ENCODE data around the gene MED31.
"Not testable (repeated sequence)": the region's sequence is repeated elsewhere in the genome, so short reads cannot be mapped to it uniquely, and the experiment has no call there.

The MED31 gene

DNA sequence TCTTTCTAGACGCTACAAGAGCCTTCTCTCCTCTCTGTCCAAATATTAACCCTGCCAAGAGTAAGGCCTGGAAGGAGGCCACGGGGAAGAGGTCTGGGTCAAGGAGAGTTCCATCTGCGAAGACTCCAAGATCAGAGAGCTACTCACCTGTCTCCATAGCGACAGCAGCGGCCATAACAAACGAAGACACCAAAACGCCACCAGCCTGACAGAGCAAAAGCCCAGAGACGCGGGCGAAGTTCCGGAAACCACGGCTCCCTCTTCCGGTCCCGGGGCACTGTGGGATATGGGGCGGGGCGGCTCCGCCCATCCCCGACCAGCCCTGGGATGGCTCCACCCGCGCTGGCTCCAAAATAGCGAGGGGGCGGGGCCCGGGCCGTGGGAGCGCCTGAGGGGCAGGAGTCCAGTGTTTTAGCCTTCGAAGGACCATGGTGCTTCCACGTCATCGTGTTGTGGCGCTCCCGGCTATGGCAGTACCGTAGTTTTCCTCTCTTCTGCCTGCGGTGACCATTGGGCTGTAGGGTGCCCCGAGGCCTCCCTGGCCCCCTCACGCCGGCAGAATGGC lies at the start of gene MED31, which contains the start of gene C17orf100:
Gene MED31, minus strand, starts transcription at position 252 of the 565 bp plus-strand sequence. Its CDS starts 77 bp downstream, at position 175.
Gene C17orf100, plus strand, starts transcription at position 409 of the 565 bp plus-strand sequence. Its CDS starts 152 bp downstream, at position 561.
- peak; percentile 31 to 93 (median 88) for DNase-seq

DNA sequence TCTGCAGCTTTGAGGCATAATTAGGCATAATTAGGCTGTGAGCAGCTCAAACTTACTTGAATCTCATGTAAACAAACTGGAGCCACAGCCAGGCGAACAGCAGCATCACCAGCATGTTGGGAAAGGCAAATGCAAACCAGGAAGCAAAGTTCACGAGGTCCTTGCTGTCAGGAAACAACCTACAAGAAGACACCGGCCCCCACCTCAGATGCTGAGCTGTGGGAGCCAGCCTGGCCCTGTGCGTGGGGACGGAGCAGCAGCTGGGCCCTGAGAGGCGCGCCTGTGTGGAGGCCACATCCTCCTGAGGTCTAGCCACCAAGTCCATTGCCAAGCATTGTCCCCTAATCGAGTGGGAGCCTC lies 49.5 kb upstream of the MED31 start:
- DNase-seq: no peak

DNA sequence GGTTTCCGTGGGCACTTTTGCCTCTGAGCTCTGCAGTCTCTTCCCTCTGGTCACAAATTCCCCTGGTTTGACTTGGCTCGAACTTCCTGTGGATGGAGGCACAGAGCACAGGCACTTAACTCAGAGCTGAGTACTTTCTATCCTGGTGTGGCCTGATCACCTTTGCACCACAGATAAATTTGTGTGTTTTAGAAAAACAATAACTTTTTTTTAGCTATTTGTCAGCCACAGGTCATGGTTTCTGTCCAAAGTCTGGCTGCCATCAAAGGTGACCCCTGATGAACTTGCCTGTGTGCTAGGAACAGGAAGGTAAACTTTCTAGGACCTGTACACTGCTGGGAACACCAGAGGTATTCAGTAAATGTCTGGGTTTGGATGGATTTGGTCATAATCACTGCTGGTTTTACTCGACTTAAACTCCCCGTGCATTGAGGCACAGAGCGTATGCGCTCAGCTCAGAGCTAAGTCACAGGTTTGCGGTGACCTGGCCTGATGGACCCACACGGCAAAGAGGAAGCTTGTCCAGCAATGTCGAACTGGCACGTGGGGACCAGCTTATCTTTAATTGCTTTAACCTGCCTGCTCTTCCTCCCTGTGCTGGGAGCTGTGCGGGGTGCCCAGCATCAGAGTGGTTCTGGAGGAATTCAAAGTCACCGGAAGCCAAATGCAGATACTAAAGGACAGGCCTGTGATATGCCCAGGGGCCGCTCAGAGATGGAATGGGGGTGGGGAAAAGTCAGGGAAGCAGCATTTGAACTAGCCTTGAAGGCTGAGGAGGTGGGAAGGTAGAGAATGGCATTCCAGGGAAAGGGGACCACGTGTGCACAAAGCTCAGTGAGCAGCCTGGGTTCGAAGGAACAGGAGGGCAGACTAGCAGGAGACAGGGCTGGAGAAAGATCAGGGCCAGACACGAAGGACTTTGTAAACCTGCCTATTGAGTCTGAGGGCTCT lies 48.9 kb upstream of the MED31 start:
- DNase-seq: no peak

DNA sequence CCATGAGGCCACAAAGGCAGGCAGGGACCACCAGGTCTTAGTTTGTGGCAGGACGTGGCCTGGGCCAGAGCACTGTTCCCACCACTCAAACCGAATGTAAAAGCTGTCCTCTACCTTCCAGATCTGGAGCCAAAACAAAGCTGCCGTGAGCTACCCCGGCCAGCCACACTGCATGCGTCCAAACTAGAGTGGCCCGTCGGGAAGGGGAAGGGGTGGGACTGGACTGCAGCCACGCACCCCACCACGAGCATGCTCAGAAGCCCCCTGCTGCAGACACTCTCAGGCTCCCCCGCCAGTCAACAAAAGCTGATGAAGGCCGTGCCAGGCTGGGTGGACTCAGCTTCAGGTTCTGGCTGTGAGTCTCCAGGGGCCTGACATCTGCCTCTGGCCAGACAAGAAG lies 46.6 kb upstream of the MED31 start:
- DNase-seq: no peak

DNA sequence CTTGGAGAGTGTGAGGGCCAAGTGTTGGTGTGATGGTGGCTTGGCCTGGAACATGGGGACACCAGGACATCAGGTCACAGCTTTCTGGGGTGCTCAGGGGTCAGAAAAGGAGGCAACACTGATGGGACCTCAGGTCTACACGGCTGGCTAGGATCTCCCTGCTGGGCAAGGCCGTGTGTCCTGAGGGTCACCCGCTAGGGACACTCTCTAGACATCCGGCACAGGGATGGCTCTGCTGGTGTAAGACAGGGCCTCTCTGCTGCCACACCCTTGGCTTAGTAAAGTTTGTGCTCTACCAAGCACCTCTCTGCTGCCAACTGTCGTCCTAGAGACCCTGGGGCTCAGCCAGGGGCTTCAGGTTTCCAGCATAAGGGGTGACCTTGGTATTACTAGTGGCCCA lies 45.5 kb upstream of the MED31 start:
- DNase-seq: no peak

DNA sequence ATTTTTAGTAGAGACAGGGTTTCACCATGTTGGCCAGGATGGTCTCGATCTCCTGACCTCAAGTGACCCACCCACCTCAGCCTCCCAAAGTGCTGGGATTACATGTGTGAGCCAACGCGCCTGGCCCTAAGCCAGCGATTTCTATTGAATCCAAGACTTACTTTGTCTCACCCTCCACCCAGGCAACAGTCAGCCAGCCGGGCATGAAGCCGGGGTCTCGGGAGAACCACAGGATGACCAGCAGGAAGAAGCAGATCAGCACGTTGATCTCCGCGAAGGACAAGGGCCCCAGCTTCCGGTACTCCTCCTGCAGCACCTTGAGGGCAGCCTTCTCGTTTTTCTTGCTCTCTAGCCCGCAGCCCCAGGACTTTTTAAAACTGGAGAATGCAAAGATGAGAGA lies 44.2 kb upstream of the MED31 start:
- DNase-seq: no peak

DNA sequence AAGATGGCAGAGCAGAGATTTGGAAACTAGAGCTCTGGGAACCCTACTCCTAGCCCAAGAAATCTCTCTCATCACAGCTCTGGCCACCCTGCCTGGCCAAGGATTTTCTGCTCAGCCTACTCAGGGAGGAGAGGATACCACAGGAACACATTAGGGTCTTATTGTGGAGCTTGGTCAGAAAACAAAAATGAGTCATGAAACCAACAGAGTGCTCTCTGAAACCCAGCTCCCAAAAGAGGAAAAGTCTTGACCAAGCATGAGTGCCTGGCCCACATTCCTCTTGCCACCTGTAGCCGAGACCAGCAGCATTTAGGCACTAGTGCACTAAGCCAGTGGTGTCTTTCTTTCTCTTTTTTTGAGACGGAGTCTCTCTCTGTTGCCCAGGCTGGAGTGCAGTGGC lies 43.6 kb upstream of the MED31 start:
- no peak for DNase-seq

DNA sequence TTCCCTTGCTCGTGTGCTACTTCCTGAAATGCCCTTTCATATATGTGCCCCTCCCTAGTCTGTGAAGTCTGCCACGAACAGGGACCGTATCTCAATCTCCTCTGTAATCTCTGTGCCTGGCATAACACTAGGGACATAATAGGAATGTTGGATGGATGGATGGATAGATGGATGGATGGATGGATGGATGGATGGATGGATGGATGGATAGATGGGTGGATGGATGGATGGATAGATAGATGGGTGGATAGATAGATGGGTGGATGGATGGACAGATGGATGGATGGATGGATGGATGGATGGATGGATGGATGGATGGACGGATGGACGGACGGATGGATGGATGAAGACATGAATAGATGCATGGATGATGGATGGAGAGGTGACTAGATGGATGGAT lies 40.6 kb upstream of the MED31 start:
- not testable (repeated sequence) for DNase-seq

DNA sequence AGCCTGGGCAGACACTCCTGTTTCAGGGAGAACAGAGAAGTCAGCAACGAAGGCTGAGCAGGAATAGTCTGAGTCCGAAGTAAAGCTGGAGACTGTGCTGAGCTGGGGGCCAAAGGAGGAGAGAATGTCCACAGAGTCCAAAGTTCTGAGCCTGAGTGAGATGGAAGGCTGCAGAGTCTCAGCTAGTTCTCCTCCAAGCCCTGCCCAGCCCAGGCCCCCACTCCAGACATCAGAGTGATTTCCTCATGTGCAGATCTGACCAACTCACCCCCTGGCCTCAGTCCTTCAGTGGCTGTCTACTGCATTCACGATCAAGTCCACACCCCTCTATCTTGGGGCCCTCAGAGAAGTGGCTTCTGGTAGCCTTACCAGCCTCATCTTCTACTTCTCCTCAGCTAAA lies 40.1 kb upstream of the MED31 start:
- no peak for DNase-seq

DNA sequence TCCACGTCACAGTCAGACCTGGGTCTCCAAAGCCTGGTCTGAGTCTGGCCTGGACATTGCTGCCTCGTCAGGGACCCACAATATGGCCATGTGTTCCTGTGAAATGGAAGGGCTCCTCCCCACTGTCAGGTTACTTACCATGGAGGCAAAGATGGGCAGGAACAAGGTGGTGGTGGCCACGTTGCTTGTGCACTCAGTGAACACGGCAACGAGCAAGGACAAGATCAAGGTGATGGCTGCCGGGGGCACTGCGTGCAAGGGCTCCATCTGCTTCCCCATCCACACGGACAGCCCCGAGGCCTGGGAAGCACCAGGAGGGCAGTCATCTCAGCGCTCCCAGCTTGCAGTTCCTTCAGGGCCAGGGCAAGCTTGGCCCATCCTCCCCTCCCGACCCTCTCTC lies 39.2 kb upstream of the MED31 start:
- no peak for DNase-seq

DNA sequence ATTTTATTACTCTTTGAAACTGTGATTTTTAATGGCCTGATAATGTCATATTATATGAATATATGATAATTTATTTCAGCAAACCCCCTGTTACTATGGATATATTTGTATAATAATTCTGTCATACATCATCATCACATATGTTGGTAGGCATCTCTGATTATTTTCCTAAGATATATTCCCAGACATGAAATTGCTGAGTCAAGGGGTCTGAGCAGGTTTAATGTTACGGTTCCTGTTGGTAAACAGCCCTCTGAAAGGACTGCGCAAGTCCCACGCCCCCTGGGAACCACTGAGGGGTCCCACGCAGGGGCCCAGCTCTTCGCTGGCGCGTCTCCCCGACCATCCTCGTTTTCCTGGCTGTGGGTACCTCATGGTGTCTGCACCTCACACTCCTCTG lies 37.5 kb upstream of the MED31 start:
- DNase-seq: no peak

DNA sequence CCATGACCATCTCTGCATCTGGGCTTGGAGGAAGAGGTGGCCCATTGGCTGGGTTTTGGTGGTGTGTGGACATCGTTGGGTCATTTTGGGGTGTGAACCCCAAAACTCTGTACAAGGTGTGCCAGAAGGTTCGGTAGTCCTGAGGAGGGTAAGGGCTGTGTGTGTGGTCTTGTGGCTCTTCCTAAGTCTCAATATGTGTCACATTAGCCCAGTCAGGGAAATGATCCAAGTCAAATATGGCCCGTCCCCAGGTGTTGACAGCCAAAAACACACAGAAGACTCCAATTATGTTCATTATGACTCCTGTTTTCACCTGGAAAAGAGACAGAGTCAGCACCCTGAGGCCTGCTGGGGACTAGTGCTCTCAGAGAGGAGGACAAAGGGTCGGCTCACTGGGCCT lies 34.6 kb upstream of the MED31 start:
- no peak for DNase-seq

DNA sequence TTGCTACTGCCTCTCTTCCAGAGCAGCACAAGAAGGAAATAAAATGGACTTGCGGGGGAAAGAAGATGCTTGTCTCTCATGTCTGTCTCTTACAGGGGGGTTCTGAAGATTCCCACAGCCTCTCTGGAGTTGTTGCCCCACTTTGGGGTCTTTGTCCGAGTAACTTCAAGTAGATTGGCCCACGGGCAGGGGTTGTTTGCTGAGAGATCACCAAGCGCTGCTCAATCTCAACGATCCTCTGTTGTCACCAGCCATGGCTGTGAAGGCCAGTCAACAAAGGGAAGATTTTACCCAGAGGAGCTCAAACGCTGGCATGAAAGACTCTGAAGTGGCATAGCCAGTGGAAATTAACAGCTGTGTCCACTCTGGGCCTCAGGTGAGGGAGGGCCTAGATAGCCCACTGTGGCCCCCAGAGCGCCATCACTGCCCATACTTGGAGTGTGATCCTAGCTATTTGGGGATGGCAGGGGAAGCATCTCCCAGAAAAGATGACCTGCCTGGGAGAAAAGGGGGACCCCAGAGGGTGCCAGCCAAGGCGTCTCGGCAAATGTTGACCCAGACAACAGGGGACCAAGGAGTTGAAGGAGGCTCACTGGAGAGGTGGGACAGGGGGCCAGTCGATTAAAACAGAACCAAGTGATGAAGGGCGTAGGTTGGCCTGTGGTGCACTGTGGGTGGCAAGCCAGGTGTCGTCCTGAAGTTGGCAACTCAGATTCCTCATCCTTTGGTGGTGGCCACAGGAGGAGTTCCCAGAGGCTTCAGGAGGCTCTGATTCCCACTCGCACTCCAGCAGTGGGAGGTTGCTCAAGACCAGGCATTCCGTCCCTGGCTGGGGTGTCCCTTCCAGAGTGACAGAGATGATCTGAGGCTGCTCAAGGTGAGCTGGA lies 33.7 kb upstream of the MED31 start:
- no peak for DNase-seq

DNA sequence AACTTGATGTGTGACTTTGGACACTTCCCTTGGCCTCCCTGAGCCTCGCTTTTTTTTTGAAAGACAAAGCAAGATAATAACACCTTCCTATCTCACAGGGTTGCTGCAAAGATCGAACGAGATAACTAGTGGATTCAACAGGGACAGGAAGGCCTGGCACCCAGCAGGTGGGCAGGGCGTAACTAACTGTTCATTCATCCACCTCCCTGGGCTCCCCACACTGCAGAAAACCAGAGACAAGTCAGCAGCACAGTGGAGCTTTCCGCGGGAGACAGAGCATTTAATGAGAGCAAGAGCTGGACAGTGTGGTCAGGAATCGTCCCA lies 33.0 kb upstream of the MED31 start:
- no peak for DNase-seq

DNA sequence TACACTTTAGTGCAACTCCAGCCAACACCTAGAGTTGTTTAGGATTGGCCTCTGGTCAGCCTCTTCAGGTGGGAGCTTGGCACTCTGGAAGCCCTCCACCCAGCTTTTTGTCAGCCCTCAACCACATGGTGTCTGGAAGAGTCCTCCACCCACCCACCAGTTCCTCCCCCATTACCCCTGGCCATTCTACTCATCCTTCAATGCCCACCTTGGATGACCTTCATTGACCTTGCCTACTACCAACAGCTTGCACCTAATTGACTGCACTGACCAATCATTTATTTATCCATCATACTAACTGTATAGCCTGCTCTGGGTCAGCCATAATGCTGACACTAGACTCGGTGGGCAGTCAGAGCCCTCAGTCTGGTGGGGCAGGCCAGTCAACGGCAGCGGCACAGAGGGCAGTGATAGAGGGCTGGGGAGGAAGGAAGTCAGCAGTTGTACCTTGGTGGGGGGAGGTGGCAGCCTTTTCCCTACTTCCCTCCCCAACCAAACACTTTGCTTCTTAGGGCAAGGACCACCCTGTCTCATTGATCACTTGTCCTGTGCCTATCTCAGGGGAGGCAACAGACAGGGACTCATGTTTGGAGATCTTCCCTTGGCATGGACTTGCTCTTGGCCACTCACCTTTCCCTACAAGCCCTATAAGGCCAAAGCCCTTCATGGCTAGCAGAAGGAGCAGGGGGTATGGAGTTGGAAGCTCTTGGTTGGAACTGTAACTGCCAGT lies 32.5 kb upstream of the MED31 start:
- no peak for DNase-seq

DNA sequence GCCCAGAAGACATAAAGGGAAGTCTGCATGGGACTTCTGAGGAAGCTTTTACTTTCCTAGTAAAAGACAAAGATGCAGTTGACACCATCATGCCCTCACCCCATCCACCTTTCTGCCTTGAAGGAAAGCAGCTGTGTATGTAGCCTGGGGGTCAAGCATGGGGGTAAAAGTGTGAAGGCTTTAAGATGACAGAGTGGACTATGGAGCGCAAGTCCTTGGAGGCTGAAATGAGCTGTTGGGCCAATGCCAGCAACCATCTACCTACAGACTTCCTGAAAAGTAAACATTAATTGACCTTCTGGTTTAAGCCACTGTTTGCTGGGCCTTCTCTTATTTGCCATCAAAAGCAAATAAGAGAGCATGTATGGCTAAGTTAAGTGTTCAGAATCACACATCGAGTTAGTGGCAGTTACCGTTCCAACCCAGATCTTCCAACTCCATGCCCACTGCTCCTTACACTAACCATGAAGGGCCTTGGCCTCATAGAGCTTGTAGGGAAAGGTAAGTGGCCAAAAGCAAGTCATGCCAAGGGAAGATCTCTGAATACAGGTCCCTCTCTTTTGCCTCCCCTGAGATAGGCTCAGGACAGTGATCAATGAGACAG lies 31.8 kb upstream of the MED31 start:
- no peak for DNase-seq

DNA sequence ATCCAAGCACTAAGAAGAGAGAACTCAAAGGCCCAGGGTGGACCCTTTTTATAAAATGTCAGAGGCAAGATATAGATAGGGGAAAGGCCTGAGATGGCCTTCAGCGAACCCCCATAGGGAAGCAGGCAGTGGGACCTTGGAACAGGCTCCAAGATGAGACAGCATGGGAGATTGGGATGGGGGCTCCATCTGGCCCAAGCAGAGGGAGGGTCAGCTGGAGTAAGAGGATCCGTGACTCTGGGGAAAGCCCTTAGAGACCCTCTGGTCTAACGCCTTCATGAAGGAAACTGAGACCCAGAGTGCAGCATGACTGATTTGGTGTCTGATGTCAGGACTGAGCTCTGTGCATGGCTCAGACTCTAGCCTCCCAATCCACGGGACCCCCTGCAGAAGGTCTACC lies 30.9 kb upstream of the MED31 start:
- no peak for DNase-seq

DNA sequence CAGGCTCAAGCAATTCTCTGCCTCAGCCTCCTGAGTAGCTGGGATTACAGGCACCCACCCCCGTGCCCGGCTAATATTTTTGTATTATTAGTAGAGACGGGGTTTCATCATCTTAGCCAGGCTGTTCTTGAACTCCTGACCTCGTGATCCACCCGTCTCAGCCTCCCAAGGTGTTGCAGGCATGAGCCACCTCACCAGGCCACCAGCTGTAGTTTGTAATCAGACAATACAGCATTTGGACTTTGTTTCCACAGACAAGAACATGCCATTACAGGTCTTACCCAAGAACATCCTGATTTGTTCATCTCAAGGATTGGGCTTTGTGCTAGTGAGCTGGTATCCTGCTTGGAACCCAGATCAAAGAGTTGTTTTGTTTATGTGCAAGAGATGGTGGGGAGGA lies 30.3 kb upstream of the MED31 start:
- DNase-seq: no peak

DNA sequence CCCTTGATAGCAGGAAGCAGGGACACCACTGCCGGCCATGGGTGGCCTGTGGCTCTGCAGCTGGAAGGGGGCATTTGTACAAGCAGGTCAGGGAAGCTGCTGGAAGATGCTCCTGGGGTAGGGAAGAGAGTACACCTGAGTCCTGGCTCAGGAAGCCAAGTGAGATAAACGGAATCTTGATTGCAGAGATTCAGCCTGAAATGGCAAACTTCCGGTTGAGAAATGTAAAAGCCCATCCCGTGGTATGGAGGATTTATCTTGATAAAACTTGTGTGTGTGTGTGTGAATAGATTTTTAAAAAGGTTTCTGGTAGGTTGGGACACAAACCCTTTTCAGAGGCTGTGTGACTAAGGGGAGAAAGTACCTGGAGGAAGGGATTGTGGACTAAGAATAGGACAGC lies 29.8 kb upstream of the MED31 start:
- no peak for DNase-seq

DNA sequence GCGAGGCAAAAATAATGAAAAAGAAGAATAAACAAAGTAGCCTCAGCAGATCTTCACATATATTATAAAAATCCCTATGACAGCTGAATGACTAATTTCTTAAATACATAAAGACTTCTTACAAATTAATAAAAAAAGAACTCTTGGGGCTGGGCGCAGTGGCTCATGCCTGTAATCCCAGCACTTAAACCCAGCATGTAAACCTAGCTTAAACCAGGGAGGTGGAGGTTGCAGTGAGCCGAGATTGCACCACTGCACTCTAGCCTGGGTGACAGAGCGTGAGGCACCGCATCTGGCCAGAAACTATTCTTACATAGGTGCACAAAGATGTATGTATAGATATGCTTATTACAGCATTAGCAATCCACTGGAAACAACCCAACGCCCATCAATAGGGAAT lies 27.8 kb upstream of the MED31 start:
- no peak for DNase-seq

DNA sequence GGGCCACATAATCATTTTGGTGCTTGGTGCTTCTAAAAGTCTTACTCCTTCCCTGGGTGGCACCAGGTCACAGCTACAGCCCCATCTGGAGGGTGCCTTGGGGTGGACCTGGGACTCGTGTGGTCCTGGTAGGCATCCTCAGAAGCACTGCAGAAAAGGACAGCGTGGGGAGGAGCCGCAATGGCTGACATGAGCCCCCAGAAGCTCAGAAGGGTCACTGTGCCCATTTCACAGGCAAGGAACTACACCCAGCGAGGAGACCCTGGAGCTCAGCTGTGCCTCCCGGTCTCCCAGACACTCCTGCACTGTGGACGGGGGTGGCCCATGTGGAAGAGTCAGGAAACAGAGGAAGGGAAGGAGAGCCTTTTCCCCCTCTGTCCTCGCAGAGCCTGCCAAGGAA lies 26.5 kb upstream of the MED31 start:
- no peak for DNase-seq

Measured in anterior cingulate cortex (tissue), 58 donors.